Left lung (tissue), 10 donors: Measurements from ENCODE around the gene ANKZF1. TPM values are rescaled to one million over a fixed set of nuclear protein-coding genes. Genes with fewer than 3 reads are reported as not detected.

ENCODE experiments used
- ATAC-seq: fragments of 200-7000 bp; cut with Tn5 transposase; one replicate; pipeline ENCODE4 v1.9.1; 2020; ENCODE audit warnings: moderate library complexity
- DNase-seq, 4 donors: peaks; one replicate each; pipeline ENCODE4 v3.0.0-alpha.2; 2013 to 2020
- H3K27ac ChIP-seq, 2 donors: fragments of 200-600 bp; sonication (generic) in 1 of 2; one replicate each; pipeline versions ENCODE4 v1.5.0 to v1.8.0; 2020 to 2021
- H3K27me3 ChIP-seq, 2 donors: fragments of 200-600 bp; sonication (generic) in 1 of 2; one replicate each; pipeline versions ENCODE4 v1.5.0 to v1.8.0; 2020 to 2021
- H3K36me3 ChIP-seq, 2 donors: fragments of 200-600 bp; sonication (generic) in 1 of 2; one replicate each; pipeline versions ENCODE4 v1.5.0 to v1.8.0; 2020 to 2021
- H3K4me1 ChIP-seq, 2 donors: fragments of 200-600 bp; one replicate each; pipeline ENCODE4 v1.8.0; 2021
- H3K4me3 ChIP-seq, 2 donors: fragments of 200-600 bp; sonication (generic) in 1 of 2; one replicate each; pipeline versions ENCODE4 v1.5.0 to v1.8.0; 2020 to 2021; ENCODE audit warnings: mild to moderate bottlenecking in 1 of 2
- H3K9me3 ChIP-seq, 2 donors: fragments of 200-600 bp; sonication (generic) in 1 of 2; one replicate each; pipeline versions ENCODE4 v1.5.0 to v1.8.0; 2020 to 2021
- intact Hi-C, 2 donors: fragments of 100-400 bp; cut with DNase I; formaldehyde crosslinking; loops; one replicate each; pipeline versions ENCODE4 v1.11.2 to v1.14.2; 2022
- polyA plus RNA-seq, 6 donors: library from polyadenylated mRNA; unstranded; fragments of 120-200 nt; gene quantifications; one replicate each; pipeline ENCODE4 v1.2.1, GENCODE V29; 2013; ENCODE audit not compliant: insufficient read length in 6 of 6
- total RNA-seq, 2 donors: library from RNA; stranded (reverse); fragmentation: NEBNext Ultra II Directional; extraction: Animal tissue kit (Norgen Biotek cat#: 25700); gene quantifications; one replicate each; pipeline ENCODE4 v1.2.1, GENCODE V29; 2021
- TF ChIP-seq, protein P1 (sequence below), 2 donors: fragments of 200-600 bp; sonication (generic) in 1 of 2; IDR thresholded peaks; one replicate each; pipeline versions ENCODE4 v1.5.0 to v1.8.0; 2021; ENCODE audit warnings: antibody characterized with exemption in 2 of 2
- donor health status: DM: no; HTN: yes; CAD: no.
- donor health status: DM: no; HTN: no; CAD: no.

Gene ANKZF1
- total and polyA plus RNA-seq, 8 donors, result 34.5 to 85.5 (median 76.4) TPM

DNA sequence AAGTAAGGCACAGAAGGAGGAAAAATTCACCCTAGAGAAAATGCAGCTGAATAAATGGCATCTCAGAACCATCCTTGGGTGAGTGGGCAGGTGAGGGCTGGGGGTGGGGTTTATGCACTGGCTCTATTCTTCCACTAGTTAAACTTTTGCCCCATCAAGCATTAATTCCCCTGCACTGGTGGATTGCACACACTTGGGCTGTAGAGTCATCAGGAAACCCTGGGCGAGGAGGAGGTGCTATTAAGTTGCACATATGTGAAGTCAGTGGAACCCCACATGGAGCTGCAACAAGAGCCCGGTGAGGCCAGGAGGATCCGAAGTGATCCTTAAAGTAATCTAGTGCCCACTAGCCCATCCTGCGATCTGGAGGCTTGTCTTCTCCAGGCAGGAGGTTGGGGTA lies 42.8 kb downstream of the ANKZF1 start:
- Histone ChIP-seq H3K27me3 (no peaks in the 10 kb centered on the region), H3K27ac (no peak overlapping the region), H3K4me1 (peaks cover 0 to 1% of the 10 kb centered on the region in 2 donors), H3K4me3 (no peak overlapping the region), H3K36me3 (no peaks in the 10 kb centered on the region), H3K9me3 (no peaks in the 10 kb centered on the region)
- intact Hi-C loops, result no loop called here
- DNase-seq, result no peak
- TF ChIP-seq, protein P1, sequence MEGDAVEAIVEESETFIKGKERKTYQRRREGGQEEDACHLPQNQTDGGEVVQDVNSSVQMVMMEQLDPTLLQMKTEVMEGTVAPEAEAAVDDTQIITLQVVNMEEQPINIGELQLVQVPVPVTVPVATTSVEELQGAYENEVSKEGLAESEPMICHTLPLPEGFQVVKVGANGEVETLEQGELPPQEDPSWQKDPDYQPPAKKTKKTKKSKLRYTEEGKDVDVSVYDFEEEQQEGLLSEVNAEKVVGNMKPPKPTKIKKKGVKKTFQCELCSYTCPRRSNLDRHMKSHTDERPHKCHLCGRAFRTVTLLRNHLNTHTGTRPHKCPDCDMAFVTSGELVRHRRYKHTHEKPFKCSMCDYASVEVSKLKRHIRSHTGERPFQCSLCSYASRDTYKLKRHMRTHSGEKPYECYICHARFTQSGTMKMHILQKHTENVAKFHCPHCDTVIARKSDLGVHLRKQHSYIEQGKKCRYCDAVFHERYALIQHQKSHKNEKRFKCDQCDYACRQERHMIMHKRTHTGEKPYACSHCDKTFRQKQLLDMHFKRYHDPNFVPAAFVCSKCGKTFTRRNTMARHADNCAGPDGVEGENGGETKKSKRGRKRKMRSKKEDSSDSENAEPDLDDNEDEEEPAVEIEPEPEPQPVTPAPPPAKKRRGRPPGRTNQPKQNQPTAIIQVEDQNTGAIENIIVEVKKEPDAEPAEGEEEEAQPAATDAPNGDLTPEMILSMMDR (IDR thresholded peaks at IDR 0.05), result no peak
- no peak for ATAC-seq

DNA sequence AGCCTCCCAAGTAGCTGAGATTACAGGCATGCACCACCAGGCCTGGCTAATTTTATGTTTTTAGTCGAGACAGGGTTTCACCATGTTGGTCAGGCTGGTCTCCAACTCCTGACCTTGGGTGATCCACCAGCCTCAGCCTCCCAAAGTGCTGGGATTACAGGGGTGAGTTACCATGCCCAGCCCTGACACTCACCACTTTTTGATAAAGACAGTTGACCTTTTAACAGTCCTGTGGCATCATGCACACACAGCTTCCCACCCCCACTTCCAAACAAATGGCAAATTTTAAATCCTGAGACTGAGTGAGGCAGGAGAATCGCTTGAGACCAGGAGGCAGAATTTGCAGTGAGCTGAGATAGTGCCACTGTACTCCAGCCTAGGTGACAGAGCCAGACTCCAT lies 43.4 kb downstream of the ANKZF1 start:
- intact Hi-C loops, result no loop called here
- Histone ChIP-seq H3K27me3 (no peaks in the 10 kb centered on the region), H3K4me1 (peaks cover 2 to 8% of the 10 kb centered on the region in 2 donors), H3K27ac (no peak overlapping the region), H3K36me3 (no peaks in the 10 kb centered on the region), H3K9me3 (no peaks in the 10 kb centered on the region), H3K4me3 (no peak overlapping the region)
- DNase-seq (no peak), ATAC-seq (no peak)
- TF ChIP-seq, protein P1 (IDR thresholded peaks at IDR 0.05), result no peak

DNA sequence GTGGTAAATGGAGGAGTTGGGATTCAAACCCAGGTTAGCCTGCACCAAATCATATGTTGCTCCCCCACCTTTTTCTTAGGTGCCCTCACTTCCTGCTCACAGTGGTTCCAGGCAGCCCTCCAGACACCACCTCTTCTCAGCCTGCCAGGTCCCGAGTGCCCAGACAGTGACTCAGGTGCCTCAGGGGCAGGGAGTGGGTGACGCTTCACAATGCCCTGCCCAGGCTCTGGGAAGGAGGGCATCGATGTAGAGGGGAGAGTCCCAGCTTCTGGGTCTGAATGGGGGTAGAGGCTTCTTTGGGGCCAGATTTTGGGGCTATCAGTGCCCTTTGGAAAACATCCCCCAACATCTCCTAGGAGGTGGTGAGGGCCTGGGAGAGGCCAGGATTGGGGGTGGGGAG lies 44.3 kb downstream of the ANKZF1 start:
- DNase-seq, result no peak
- intact Hi-C loops, result no loop called here
- H3K27me3 ChIP-seq, result no peaks in the 10 kb centered on the region
- TF ChIP-seq, protein P1 (IDR thresholded peaks at IDR 0.05), result no peak
- peak overlapping the region; percentile 53 to 86 for H3K27ac ChIP-seq
- no peak overlapping the region for H3K4me3 ChIP-seq
- H3K4me1 ChIP-seq, result peaks cover 11 to 17% of the 10 kb centered on the region in 2 donors
- no peaks in the 10 kb centered on the region for H3K36me3 ChIP-seq
- H3K9me3 ChIP-seq, result no peaks in the 10 kb centered on the region
- peak; percentile 62 for ATAC-seq

DNA sequence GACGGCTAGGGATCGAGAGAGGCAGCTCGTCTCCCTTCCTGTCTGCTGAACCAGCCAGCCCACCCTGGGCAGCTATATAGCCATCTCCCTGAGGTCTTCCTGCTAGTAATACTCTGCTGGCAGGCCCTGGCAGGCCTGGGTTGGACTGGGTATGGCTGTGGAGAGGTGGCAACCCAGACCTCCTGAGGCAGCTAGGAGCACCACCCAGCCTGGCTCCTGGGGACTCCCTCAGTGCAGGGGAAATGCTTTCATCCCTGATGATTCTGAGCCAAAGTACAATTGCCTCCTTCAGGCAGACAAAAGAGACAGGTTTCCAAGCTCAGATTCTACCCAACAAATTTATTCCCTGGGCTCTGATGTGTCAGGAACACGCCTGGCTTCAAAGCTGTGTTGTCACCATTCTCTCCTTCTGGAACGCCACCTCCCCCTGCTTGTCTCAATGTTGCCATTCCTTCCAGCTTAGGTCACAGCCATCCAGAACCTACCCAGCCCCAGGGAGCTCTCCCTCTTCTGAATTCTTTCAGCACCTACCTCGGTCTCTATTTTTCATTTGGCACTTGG lies 44.8 kb downstream of the ANKZF1 start:
- H3K27me3 ChIP-seq, result no peaks in the 10 kb centered on the region
- intact Hi-C loops, result no loop called here
- no peak overlapping the region for H3K4me3 ChIP-seq
- H3K36me3 ChIP-seq, result no peaks in the 10 kb centered on the region
- H3K9me3 ChIP-seq, result no peaks in the 10 kb centered on the region
- TF ChIP-seq, protein P1 (IDR thresholded peaks at IDR 0.05), result no peak
- ATAC-seq (peak; percentile 49), DNase-seq (peak in 1 of 4 donors; percentile 72)
- H3K27ac ChIP-seq, result peak overlapping the region; percentile 53 to 86
- H3K4me1 ChIP-seq, result peaks cover 11 to 18% of the 10 kb centered on the region in 2 donors

DNA sequence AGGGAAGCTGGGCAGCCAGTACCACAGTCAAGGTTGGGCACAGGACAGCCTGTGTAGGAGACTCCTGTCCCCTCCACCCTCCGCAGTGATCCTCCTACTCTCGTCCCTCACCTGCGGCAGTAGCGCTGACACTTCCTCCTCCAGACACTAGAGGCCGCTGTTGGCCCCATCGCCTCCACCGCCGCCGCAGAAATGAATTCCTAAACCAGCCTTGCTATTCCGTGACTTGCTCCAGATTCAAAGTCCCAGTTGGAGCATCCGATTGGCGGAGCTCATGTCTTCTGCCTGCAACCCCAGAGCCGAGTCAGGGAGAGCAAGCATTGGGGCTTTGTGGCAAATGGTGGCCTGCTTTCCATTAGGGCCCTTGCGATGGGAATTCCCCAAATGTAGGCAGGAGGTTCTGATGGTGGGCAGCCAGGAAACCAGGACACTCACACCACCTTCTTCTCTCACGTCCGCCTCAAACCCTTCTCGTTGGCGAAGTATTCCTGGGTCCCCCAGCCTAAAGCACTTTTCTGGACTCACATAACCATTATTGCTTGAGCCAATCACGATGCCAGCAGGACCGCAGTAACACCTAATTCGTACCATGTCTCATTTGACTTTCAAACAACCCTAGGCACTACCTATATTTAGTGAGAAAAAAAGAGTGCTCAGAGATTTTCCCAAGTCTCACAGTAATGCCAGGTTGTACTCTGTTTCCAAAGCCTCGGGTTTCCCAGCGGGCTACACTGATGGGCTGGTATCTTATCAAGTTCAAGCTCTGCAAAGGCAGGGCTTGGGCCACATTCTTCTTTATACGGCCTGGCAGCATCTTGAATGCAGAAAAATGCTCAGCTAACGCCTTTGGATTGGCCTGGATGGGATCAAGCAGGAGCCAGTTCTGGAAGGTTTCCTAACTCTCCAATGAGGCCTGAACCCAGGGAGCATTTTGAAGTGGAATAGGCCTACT lies 48.4 kb downstream of the ANKZF1 start:
- peak; percentile 55 for ATAC-seq
- intact Hi-C loops, result no loop called here
- Histone ChIP-seq H3K27ac (peak overlapping the region; percentile 99), H3K9me3 (no peaks in the 10 kb centered on the region), H3K36me3 (peaks cover 0 to 21% of the 10 kb centered on the region in 2 donors), H3K4me1 (peaks cover 15 to 39% of the 10 kb centered on the region in 2 donors), H3K4me3 (peak overlapping the region in 1 of 2 donors; percentile 78), H3K27me3 (no peaks in the 10 kb centered on the region)
- TF ChIP-seq, protein P1 (IDR thresholded peaks at IDR 0.05), result peak; percentile 96 to 99
- peak; percentile 63 to 93 (median 82) for DNase-seq
